GF-D8 (cell line): ENCODE results near the gene C7orf57.

Source experiments
- DNase-seq: peaks from one replicate; lab custom pipeline; 2025; lab: John Stamatoyannopoulos, UW

The C7orf57 gene

DNA sequence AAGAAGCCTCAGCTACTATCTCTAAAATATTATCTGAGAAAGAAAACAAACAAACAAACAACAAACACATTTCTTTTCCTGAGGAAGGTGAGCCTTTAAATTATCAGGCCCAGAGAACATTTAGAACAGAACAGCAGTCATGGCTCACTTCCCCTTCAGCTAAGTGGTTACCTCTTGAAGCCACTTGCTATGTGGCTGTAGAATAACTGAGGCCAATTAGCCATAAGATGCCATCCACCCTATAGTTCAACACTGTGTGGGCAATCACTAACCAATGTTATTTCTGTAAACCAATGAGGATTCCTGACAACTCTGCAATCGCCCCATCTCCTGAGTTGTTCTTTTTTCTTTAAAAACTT lies 50.1 kb downstream of the C7orf57 start:
- no peak for DNase-seq

DNA sequence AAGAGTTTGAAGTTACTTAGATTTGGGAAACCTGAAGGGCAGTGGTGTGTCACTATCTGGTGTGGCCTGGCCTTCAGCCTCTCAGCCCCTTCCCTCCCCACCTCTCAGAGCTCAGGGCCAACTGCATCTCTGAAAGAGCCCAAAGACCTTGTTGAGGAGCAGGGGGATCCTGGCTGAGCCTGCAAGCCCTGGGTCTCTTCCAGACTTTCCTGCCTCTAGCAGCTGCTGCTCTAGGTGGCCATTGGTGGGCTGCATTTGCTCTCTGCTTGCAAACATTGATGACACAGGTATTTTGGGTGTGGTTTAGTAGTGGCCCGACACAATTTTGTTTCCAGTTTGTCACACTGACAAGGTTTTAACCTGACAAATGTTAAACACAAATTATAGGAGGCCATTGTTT lies 50.6 kb downstream of the C7orf57 start:
- no peak for DNase-seq

DNA sequence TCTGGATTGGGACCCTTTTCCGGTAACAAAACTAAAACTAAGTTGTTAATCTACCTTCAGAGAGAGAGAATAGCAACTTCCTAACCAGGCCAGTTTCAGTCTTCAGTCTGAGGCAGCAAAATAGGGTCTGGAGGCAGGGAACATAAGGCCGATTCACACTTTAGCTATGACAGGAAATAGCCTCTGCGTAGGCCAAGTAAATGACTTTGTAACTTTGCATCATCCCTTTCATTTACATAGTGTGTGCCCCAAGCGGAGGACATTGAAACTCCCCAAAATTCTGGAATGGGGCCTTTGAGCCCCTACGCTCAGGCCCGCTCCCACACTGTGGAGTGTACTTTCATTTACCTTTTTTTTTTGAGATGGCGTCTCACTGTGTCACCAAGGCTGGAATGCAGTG lies 52.0 kb downstream of the C7orf57 start:
- no peak for DNase-seq

DNA sequence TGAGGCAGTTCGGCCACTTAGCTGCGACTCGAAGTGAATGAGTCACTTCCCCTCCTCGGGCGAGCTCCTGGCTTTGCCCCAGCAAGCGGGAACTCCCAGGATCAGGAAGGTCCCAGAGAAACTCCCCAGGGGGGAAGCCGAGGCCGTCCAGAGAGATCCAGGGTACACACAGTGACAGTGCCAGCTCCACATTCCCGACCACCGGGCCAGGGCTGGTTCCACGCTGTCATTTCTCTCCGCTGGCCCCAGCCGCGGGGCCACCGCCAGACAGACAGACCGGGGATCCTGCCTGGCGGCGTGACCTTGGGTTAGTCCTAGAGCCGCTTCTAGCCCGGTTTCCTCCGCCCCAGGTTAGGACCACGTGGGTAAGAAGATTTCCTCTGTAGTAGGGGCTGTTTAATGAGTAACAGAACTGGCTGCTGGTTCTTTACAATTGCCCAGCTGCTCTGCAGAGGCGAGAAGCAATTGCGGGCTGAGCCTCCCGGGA lies 53.3 kb downstream of the C7orf57 start:
- DNase-seq = peak; percentile 95

DNA sequence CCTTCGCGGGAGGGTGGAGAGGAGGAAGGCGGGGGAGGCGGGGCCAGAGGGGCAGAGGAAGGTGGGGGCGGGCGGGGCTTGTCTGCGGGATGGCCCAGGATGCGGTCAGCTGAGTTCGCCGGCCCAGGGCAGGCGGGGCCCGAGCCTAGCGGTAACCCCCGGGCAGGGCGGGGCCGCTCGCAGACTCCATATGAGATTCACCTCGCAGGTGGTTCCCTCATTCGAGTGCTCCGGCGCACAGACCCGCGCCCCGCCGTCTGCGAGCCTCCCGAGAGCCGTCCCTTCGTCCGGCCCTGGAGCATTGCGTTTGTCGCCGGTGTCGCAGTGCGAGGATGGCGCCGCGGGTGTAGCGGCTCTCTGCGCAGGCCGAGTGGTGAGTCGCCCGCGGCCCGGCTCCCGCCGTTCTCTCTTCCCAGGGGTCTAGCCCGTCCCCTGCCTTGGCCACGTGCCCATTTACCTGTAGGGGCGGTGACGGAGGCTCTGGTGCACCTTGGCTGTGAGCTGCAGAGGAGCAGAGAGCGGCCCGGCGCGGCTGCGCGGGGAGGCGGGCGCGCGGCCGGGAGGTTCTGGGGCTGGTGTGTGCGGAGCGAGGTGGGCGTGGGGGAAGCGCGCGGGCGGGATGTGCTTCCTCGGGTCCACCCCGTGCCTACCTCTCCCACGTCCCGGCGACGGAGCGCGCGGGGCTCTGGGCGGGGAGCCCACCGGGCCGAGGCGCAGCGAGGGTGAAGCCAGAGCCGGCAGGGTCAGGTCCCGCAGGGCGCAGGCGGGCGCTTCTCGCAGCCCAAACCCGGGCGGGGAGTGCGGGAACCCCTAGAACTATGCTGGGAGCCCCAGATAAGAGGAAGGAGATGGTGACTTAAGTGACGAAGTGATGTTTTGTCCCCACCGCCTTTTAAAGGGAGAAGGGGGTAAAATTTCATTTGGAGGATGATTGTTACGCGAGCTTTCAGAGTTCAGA lies 54.0 kb downstream of the C7orf57 start, which contains the start of gene UPP1:
TSS of gene UPP1 (plus strand) at position 220 of the 958 bp plus-strand sequence. CDS start 5,519 bp downstream, outside the sequence.
- no peak for DNase-seq

DNA sequence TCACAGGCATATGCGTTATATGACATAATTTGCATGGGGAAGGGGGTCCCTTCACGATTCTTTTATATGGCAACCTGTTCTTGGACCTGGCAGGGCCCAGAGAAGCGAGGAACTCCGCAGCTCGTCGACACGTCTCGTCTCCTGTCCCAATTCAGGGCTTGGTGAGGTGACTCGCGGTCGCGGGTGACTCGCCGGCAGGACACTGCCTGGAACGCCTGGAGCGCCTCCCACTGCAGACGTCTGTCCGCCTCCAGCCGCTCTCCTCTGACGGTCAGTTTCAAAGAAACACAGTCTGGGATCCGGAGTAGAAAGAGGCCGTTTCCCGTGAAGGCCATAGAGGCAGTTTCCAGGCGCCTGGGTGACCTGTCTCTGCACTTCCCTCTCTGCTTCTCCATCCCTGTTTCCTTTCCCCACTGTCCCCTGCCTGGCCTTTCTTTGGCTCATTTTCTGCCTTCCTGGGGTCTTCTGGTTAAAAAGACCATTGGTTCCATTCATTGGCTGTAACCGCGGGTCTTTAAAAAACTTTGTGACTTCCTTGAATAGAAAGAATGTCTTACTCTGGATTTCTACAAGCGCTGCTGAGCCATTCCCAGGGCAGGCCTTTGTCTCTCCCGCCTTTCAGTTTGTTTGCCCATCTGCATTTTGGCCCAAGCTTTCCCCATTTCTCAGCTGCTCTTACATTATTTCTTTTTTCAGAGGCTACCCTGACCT lies 54.9 kb downstream of the C7orf57 start:
- DNase-seq = no peak

DNA sequence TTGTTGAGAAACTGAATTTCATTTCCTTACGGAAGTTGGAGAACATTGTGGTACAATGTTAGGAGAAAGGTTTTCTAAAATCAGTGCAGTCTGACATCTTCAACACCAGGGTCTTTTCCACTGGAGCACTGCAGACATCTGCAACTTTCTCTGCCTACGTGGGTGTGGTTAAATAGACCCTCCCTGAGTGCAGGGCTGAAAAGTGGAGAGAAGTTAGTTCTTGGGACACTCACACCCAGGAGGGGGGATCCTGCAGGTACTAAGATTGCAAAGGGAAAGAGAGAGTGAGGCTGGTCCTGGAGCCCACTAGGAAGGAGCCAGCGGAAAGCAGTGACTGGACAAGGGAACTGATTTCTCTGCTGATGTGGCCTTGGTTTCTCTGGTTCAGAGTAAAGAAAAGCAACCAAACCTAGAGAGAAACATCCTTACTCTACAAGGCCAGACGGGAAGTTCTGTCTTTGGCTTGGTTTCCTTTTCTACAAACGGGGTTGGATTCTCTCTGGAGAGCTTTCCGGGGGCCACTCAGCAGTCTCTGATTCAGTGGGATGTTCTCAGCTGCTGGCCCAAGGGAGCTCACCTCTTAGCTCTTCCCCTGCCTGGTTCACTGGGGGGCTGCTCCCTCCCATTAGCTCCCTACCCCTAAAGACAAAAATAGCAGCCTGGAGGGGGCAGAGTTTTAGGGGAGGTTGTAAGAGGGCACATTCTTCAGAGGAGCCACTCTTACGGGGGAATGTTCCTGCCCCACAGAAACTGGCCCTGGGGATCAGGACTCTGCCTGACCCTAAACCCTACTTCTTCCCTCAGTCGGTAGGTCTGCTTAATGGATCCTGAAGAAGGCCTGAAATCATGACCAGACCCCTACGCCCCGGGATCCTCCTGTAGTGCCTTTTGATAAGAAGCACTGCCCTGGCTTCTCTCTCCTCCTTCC lies 56.4 kb downstream of the C7orf57 start:
- no peak for DNase-seq

DNA sequence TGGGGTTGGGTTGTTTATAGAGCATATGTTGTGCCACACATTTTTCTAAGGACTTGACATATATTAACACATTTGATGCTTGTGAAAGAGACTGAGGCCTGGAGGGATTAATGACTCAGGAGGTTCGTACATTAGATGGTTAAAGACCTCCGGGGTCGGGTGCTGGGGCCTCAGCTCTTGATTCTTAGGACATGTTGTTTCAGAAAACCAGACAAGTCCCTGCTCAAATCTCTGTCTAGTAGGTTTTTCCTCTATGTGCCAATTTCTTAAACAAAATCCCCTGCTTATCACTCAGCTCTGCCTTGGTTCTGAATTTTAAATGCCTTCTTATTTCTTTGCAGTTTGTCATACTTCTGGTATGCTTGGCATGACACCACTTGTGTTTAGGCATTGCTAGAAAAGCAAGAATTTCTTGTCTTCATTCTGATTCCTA lies 59.5 kb downstream of the C7orf57 start:
- DNase-seq = no peak

DNA sequence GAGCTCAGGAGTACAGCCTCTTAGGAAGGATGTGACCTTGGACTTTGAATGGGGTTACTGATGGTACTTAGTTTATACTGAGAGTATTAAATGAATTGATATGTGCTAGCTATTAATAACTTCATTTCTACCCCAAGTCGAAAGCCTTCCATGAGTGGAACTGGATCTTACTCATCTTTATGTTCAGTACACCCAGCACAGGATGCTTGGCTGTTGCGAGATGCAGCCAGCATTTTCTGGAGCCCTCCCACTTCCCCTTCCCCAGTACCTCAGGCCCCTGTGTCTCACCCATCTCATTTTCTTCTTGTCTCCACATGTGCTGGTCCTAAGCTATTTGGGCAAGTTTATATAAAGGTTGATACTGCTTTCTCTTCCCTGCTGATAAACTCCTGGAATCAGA lies 60.9 kb downstream of the C7orf57 start:
- peak; percentile 33 for DNase-seq

DNA sequence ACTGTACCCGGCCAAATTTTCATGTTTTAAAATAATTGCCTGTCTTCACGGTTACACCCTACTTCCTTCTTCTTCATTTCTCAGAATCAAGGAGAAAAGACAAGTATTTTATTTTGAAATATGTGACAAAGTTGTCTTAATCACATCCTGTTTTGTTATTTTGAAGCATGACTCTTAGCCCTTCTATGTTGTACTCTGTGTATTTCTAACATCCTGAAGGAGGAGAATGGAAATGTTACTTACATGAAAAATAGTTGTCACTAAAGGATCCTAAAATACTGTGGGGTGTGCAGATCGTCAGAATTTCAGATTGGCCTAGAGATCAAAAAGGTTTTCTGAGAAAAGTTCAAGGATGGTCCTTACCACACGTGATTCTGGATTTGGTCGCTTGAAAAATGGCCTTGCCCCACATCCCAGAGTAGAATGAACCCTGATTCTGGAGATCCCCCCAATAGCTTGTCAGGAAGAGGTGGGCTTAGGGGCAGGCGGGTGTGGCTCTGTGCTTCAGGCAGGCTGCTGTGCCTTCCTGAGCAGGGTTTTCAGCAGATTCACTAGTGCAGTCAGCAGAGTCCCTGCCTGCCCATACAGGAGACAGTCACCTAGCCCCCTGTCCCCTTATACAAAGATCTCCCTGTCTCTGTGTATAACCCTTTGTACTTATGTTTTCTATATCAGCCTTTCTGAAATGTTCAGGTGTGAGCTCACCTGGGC lies 62.3 kb downstream of the C7orf57 start:
- DNase-seq = peak; percentile 77

DNA sequence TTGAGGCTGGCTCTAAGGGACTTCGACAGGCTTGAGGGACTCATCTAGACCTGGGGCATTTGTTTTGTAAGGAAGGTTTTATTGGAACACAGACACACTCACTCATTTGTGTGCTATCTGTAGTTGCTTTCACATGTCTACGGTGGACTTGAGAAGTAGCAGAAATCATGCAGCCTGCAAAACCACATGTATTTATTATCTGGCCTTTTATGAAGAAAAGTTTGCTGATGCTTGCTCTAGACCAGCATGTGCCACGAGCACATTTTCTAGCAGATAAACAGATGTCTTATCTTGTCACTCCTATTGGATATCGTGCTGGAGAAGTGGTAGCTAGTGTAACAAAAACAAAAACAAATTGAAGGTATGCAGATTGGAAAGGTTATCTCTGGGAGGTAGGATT lies 63.5 kb downstream of the C7orf57 start:
- DNase-seq = no peak

DNA sequence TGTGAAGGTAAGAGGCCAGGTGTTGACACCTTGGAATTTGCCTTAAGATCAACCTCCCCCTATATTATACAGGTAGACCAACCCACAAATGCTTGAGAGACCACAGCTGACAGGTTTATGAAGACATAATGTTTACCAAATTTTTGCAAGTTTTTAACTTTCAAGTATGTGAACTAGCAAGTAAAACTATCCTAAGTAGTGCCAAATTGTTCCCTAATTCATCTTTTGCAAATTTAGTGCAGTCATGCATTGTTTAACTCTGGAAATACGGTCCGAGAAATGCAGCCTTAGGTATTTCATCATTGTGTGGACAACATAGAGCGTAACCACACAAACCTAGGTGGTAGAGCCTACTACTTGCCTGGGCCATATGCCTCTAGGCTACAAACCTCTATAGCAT lies 64.4 kb downstream of the C7orf57 start:
- DNase-seq = no peak

DNA sequence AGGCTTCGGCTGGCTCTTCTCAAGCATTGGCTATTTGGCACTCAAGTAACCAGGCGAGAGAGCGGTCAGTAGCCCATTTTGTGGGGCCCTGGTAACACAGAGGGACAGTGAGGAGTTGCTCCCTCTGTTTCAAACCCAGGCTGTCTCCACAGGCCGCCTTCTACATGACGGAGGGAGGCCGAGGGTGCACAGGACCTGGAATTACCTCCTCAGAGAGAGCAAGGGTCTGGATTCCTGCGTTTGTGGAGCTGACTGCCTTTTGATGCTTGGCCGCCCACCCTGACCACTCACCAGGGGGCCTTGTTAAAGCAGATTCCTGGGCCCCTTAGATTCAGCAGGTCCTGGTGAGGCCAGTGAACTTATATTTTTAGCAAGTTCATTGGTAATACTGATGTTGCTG lies 66.0 kb downstream of the C7orf57 start:
- no peak for DNase-seq

DNA sequence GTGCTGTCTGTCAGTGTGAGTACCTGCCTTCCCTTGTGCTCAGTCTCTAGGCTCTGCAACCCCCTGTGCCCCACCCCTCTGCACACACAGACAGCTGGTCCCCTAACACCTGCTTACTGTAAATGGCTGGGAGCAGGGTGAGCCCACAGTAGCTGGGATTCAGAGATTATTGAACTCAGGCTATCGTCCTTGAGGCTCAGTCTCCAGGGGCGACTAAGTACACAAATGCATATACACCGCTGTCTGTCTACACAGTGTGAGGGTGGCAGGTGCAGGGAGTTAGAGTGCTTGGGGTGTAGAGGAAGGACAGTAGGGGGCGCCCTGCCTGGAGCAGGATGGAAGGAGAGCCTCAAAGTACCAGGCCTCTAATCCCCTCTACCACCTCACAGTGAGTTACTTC lies 66.6 kb downstream of the C7orf57 start:
- DNase-seq = no peak

DNA sequence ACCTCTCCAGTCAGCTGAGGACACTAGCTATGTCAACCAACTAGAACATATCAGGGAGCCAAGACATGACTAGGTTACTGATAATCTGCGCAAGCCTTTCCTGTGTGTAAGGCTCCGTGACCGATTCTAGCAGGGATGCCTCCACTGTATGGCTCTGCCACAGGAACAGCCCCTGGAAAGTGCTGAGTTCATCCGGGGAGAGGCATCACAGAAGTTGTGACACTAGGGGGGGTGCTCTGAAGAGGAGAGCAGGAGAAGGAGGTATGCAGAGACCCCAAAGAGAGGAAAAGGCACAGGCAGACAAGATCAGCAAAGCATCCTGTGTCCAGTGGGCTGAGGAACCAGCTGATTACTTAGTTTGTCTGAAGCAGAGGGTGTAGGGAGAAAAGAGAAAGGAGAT lies 67.2 kb downstream of the C7orf57 start:
- DNase-seq = no peak

DNA sequence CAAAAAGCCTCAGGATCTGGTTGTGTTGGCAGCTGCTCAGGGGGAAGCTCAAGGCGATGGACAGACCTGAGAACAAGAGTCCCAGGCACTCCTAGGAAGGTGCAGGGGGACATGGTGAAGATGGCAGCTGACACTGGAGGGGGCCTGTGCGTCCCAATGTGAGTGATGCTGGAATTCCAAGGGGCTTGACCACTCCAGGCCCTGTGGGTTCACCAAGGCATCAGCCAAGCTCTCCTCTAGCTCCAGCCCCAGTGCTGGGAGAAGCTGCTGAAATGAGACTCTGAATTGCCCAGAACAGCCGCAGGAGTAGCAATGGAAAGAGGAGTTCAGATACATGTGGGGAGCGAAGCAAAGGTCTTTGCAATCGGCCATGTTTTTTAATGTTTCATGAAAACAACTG lies 69.7 kb downstream of the C7orf57 start:
- DNase-seq = no peak

DNA sequence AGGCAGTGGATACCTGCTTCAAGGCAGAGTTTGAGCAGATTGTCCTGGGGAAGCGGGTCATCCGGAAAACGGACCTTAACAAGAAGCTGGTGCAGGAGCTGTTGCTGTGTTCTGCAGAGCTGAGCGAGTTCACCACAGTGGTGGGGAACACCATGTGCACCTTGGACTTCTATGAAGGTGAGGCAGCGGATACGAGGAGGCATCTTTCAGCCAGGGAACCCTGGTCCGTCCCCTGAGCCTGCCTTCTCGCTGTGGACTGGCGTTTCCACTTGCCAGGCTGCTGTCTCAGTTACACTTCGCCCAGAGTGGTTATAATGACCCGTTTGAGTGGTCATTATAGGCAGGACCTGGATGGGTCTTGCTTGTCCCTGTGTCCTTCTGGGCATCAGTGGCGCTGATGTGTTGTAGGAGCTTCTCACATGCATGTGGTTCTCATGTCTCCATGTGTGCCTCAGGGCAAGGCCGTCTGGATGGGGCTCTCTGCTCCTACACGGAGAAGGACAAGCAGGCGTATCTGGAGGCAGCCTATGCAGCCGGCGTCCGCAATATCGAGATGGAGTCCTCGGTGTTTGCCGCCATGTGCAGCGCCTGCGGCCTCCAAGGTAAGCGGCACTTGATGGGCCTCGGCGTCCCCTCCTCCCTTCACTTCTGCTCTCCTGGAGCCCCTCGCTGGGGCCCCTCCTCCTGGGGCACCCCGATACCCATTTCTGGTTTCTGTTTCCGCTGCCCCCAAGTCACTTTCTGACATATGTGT lies 71.7 kb downstream of the C7orf57 start:
- no peak for DNase-seq

DNA sequence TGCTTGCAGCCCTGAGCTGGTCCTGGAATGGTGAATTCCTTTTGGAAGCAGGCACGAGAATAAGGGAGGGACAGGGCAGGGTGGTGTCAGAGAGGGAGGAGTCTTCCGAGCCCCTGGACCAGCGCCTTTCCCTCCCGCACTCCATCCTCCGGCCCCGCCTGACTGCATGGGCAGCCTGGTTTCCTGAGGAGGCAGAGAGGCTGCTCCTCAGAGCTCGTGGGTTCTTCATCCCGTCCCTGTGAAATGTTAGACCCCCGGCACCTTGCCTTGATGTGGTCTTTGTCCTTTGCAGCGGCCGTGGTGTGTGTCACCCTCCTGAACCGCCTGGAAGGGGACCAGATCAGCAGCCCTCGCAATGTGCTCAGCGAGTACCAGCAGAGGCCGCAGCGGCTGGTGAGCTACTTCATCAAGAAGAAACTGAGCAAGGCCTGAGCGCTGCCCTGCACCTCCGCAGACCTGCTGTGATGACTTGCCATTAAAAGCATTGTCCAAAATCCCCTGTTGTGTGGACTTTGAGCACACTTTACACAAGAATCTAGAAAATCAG lies 72.7 kb downstream of the C7orf57 start:
- no peak for DNase-seq

DNA sequence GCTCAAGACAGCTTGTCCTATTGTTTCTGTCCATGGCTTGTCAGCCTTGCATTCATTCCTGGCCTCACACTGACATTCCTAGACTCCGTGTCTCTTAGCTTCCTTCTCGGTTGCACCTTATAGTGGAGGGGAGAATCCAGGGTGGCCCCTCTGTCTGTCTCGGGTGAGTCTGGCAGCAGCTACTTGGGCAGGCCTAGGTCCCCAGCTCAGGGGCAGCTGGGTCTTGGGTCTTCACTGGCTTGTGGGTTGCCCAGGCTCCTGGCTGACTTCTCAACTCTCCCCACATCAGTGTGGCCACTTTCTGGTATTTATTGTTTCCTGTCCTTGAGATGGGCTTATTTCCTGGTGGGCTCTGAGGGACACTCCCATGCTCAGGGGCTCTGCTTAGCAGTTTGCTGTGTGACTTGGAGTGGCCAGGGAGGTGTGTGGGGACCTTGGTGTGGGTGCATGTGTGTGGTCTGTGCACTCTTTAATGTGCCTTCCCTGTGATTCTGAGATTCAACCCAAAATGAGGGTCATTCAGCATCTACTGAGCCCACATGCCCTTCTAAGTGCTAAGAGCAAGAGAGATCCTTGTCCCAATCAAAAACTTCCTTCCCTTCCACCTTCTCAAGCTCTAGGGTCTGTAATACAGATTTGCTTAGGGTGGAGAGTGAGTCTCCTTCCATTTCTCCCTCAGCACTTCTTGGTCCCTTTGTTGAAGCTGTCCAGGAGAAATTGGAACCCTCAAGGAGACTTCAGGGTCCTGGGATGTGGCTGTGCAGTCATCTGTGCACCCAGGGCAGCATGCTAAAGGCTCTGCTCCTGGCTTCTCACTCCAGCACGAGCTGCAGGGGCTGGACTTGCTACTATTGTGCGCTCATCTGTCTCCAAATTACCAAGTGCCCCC lies 73.9 kb downstream of the C7orf57 start:
- no peak for DNase-seq
